HepG2 (cell line): ENCODE measurements around the gene POU2AF2. TPM values are rescaled to one million over a fixed set of nuclear protein-coding genes. Genes with fewer than 3 reads are reported as not detected.
A peak's percentile ranks its signal among the peaks of the same experiment; 100 is the strongest.

Experiments
- FOXP4 ChIP-seq: sonication (generic); formaldehyde crosslinking; IDR thresholded peaks from 2 replicates; pipeline ENCODE4 v1.4.0; 2020; ENCODE audit warnings: missing genetic modification reagents
- HIVEP1 ChIP-seq: sonication (generic); formaldehyde crosslinking; IDR thresholded peaks from 2 replicates; pipeline ENCODE4 v1.4.0; 2020; ENCODE audit warnings: mild to moderate bottlenecking, missing genetic modification reagents
- HNRNPL ChIP-seq: fragments of 200-400 bp; formaldehyde crosslinking; IDR thresholded peaks from 2 replicates; pipeline ENCODE4 v1.6.1; 2017; ENCODE audit warnings: mild to moderate bottlenecking, low read depth, low read length
- MED1 ChIP-seq: sonication (generic); formaldehyde crosslinking; IDR thresholded peaks from 2 replicates; pipeline ENCODE4 v1.4.0; 2020; ENCODE audit warnings: missing genetic modification reagents
- NCOA2 ChIP-seq: sonication (generic); formaldehyde crosslinking; IDR thresholded peaks from 2 replicates; pipeline ENCODE4 v1.8.0; 2022; ENCODE audit warnings: inconsistent platforms
- ONECUT2 ChIP-seq: sonication (generic); formaldehyde crosslinking; IDR thresholded peaks from 2 replicates; pipeline ENCODE4 v1.4.0; 2020; ENCODE audit warnings: missing genetic modification reagents
- SATB2 ChIP-seq: sonication (generic); formaldehyde crosslinking; IDR thresholded peaks from 2 replicates; pipeline ENCODE4 v1.5.0; 2020; ENCODE audit warnings: missing genetic modification reagents
- ZNF143 ChIP-seq: sonication (generic); formaldehyde crosslinking; IDR thresholded peaks from 2 replicates; pipeline ENCODE4 v1.4.0; 2020; ENCODE audit warnings: missing genetic modification reagents
- ZNF251 ChIP-seq: sonication (generic); formaldehyde crosslinking; IDR thresholded peaks from 2 replicates; pipeline ENCODE4 v1.9.0; 2021; ENCODE audit warnings: mild to moderate bottlenecking, missing genetic modification reagents
- ZNF331 ChIP-seq: sonication (generic); formaldehyde crosslinking; IDR thresholded peaks from 2 replicates; pipeline ENCODE4 v1.4.0; 2020; ENCODE audit warnings: missing genetic modification reagents
- ZNF44 ChIP-seq: sonication (generic); formaldehyde crosslinking; IDR thresholded peaks from 2 replicates; pipeline ENCODE4 v1.5.1; 2020; ENCODE audit warnings: mild to moderate bottlenecking, missing genetic modification reagents
- ZNF441 ChIP-seq: sonication (generic); formaldehyde crosslinking; IDR thresholded peaks from 2 replicates; pipeline ENCODE4 v1.7.0; 2021; ENCODE audit warnings: missing genetic modification reagents, borderline replicate concordance
- ZNF496 ChIP-seq: sonication (generic); formaldehyde crosslinking; IDR thresholded peaks from 2 replicates; pipeline ENCODE4 v1.8.1; 2023; ENCODE audit warnings: mild to moderate bottlenecking, moderate library complexity, missing genetic modification reagents; ENCODE audit not compliant: insufficient replicate concordance
- polyA plus RNA-seq, 8 experiments: library from polyadenylated mRNA; depleted of rRNA in 3 of 8; stranded (reverse) in 7 of 8; unstranded in 1 of 8; fragments of >200 nt; fragmentation: Illumina TruSeq in 4 of 8; extraction: Trizol in 4 of 8; gene quantifications; 2 replicates each; pipeline versions ENCODE4 v1.2.1 to v1.2.3, GENCODE V29; 2011 to 2016; ENCODE audit warnings: low read depth in 4 of 8, missing spikeins in 1 of 8, mixed read lengths in 1 of 8; ENCODE audit not compliant: insufficient read depth in 1 of 8
- total RNA-seq, 5 experiments: library from RNA; depleted of rRNA; stranded (reverse); fragments of >200 nt; fragmentation: Illumina TruSeq; extraction: Trizol; gene quantifications; 2 replicates each; pipeline ENCODE4 v1.2.3, GENCODE V29; 2016; ENCODE audit warnings: low read depth in 1 of 5
- TF ChIP-seq, protein P1 (sequence below): sonication (generic); formaldehyde crosslinking; IDR thresholded peaks from 2 replicates; pipeline ENCODE4 v1.4.0; 2020; ENCODE audit warnings: mild to moderate bottlenecking, missing genetic modification reagents
- TF ChIP-seq, protein P2 (sequence below): sonication (generic); formaldehyde crosslinking; IDR thresholded peaks from 2 replicates; pipeline ENCODE4 v1.5.1; 2020; ENCODE audit warnings: mild to moderate bottlenecking, missing genetic modification reagents, moderate library complexity

The POU2AF2 gene
- total and polyA plus RNA-seq, 2 of the 13 experiments (the other 11 are each of a cell fraction or from before 2014, with no cell fraction given) = 0.11 TPM; not detected in 1

GRCh38 chr11:111308140-111308539, 62.6 kb downstream of the POU2AF2 start (continued):
- TF ChIP-seq FOXP4 (CRISPR knock-in tag) = 0 out of 2 replicates have a peak, but pooled peaks have one; percentile 19
- TF ChIP-seq HIVEP1 (CRISPR knock-in tag) = no peak
- no peak for TF ChIP-seq ZNF251 (CRISPR knock-in tag)
- TF ChIP-seq ONECUT2 = no peak
- no peak for TF ChIP-seq ZNF496 (CRISPR knock-in tag)
- TF ChIP-seq, protein P1, sequence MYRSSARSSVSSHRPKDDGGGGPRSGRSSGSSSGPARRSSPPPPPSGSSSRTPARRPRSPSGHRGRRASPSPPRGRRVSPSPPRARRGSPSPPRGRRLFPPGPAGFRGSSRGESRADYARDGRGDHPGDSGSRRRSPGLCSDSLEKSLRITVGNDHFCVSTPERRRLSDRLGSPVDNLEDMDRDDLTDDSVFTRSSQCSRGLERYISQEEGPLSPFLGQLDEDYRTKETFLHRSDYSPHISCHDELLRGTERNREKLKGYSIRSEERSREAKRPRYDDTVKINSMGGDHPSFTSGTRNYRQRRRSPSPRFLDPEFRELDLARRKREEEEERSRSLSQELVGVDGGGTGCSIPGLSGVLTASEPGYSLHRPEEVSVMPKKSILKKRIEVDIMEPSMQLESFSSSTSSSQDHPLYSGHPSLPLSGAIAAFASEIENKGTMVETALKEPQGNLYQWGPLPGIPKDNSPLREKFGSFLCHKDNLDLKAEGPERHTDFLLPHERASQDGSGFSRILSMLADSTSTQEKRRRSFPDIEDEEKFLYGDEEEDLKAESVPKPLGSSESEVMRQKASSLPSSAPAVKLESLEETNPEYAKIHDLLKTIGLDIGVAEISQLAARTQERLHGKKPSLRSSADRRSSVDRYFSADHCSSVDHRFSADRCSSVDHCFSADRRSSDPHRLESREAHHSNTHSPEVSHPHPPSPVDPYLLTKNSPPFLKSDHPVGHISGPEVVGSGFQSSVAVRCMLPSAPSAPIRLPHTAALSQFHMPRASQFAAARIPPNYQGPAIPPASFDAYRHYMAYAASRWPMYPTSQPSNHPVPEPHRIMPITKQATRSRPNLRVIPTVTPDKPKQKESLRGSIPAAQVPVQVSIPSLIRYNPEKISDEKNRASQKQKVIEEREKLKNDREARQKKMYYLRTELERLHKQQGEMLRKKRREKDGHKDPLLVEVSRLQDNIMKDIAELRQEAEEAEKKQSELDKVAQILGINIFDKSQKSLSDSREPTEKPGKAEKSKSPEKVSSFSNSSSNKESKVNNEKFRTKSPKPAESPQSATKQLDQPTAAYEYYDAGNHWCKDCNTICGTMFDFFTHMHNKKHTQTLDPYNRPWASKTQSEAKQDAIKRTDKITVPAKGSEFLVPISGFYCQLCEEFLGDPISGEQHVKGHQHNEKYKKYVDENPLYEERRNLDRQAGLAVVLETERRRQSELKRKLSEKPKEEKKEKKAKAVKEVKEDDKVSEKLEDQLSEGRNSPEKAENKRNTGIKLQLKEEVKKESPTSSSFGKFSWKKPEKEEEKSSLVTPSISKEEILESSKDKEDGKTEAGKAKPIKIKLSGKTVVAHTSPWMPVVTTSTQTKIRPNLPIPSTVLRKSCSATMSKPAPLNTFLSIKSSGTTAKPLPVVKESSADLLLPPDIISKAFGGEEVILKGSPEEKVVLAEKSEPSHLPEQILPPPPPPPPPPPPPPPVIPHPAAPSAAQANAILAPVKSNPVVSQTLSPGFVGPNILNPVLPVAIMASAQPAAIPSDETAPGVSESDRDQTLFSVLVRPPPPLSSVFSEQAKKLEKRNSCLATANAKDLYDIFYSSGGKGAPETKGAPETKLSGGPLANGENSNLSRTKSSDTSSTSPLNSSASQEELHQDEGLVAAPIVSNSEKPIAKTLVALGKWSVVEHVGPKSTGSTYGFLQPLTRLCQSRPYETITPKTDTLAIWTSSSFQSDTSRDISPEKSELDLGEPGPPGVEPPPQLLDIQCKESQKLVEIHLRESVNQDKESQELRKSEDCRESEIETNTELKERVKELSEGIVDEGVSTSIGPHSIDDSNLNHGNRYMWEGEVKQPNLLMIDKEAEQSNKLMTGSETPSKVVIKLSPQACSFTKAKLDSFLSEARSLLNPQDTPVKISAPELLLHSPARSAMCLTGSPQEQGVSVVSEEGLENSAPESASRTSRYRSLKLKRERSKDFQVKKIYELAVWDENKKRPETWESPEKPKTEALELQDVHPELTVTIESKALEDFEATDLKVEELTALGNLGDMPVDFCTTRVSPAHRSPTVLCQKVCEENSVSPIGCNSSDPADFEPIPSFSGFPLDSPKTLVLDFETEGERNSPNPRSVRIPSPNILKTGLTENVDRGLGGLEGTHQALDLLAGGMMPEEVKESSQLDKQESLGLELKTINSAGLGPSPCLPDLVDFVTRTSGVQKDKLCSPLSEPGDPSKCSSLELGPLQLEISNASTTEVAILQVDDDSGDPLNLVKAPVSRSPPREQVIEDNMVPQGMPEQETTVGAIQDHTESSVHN (CRISPR knock-in tag) = no peak
- no peak for TF ChIP-seq SATB2 (CRISPR knock-in tag)
- peak; percentile 44 for TF ChIP-seq MED1 (CRISPR knock-in tag)
- 0 out of 2 replicates have a peak, but pooled peaks have one; percentile 14 for TF ChIP-seq NCOA2 (CRISPR knock-in tag)
- no peak for TF ChIP-seq HNRNPL
- TF ChIP-seq ZNF441 (CRISPR knock-in tag) = no peak
- no peak for TF ChIP-seq ZNF44 (CRISPR knock-in tag)
- TF ChIP-seq, protein P2, sequence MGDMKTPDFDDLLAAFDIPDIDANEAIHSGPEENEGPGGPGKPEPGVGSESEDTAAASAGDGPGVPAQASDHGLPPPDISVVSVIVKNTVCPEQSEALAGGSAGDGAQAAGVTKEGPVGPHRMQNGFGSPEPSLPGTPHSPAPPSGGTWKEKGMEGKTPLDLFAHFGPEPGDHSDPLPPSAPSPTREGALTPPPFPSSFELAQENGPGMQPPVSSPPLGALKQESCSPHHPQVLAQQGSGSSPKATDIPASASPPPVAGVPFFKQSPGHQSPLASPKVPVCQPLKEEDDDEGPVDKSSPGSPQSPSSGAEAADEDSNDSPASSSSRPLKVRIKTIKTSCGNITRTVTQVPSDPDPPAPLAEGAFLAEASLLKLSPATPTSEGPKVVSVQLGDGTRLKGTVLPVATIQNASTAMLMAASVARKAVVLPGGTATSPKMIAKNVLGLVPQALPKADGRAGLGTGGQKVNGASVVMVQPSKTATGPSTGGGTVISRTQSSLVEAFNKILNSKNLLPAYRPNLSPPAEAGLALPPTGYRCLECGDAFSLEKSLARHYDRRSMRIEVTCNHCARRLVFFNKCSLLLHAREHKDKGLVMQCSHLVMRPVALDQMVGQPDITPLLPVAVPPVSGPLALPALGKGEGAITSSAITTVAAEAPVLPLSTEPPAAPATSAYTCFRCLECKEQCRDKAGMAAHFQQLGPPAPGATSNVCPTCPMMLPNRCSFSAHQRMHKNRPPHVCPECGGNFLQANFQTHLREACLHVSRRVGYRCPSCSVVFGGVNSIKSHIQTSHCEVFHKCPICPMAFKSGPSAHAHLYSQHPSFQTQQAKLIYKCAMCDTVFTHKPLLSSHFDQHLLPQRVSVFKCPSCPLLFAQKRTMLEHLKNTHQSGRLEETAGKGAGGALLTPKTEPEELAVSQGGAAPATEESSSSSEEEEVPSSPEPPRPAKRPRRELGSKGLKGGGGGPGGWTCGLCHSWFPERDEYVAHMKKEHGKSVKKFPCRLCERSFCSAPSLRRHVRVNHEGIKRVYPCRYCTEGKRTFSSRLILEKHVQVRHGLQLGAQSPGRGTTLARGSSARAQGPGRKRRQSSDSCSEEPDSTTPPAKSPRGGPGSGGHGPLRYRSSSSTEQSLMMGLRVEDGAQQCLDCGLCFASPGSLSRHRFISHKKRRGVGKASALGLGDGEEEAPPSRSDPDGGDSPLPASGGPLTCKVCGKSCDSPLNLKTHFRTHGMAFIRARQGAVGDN (CRISPR knock-in tag) = peak; percentile 81
- TF ChIP-seq ZNF143 = no peak
- TF ChIP-seq ZNF331 (CRISPR knock-in tag) = no peak
